GM23248 (cell line): ENCODE data around the gene ETV6. TPM values are rescaled to one million over a fixed set of nuclear protein-coding genes. Genes with fewer than 3 reads are reported as not detected.

ENCODE experiments used
- DNase-seq: peaks from one replicate; pipeline ENCODE4 v3.0.0-alpha.2; 2015
- H2AFZ ChIP-seq: fragments of 200-600 bp; sonication (generic); 2 replicates; pipeline ENCODE4 v1.6.1; 2016; ENCODE audit warnings: antibody characterized with exemption
- H3F3A ChIP-seq: fragments of 200-600 bp; sonication (generic); 2 replicates; pipeline ENCODE4 v1.6.1; 2016; ENCODE audit warnings: mild to moderate bottlenecking, antibody characterized with exemption, mixed run types; ENCODE audit not compliant: insufficient read depth
- H3K27ac ChIP-seq: fragments of 200-600 bp; sonication (generic); 2 replicates; pipeline ENCODE4 v1.5.1; 2016; ENCODE audit warnings: mild to moderate bottlenecking
- H3K27me3 ChIP-seq: fragments of 200-600 bp; sonication (generic); replicated peaks from 2 replicates; pipeline ENCODE4 v1.6.1; 2016; ENCODE audit warnings: mild to moderate bottlenecking; ENCODE audit not compliant: insufficient read depth
- H3K36me3 ChIP-seq: fragments of 200-600 bp; sonication (generic); 2 replicates; pipeline ENCODE4 v1.6.1; 2016; ENCODE audit warnings: low read depth, mild to moderate bottlenecking
- H3K4me1 ChIP-seq: fragments of 200-600 bp; sonication (generic); 2 replicates; pipeline ENCODE4 v1.6.1; 2016; ENCODE audit warnings: mild to moderate bottlenecking; ENCODE audit not compliant: insufficient read depth
- H3K4me2 ChIP-seq: fragments of 200-600 bp; sonication (generic); one replicate; pipeline ENCODE4 v1.6.1; 2016; ENCODE audit warnings: mild to moderate bottlenecking; ENCODE audit not compliant: unreplicated experiment
- H3K4me3 ChIP-seq: fragments of 200-600 bp; sonication (generic); 2 replicates; pipeline ENCODE4 v1.5.1; 2016; ENCODE audit warnings: mild to moderate bottlenecking
- H3K79me2 ChIP-seq: fragments of 200-600 bp; sonication (generic); 2 replicates; pipeline ENCODE4 v1.6.1; 2016; ENCODE audit warnings: mild to moderate bottlenecking; ENCODE audit not compliant: insufficient read depth
- H3K9ac ChIP-seq: fragments of 200-600 bp; sonication (generic); 2 replicates; pipeline ENCODE4 v1.6.1; 2016; ENCODE audit warnings: mild to moderate bottlenecking
- H3K9me2 ChIP-seq: fragments of 200-600 bp; sonication (generic); 2 replicates; pipeline ENCODE4 v1.6.1; 2016; ENCODE audit warnings: mixed run types, mild to moderate bottlenecking, moderate library complexity; ENCODE audit not compliant: insufficient read depth
- H3K9me3 ChIP-seq: fragments of 200-600 bp; sonication (generic); one replicate; pipeline ENCODE4 v1.6.1; 2017; ENCODE audit warnings: low read depth
- H4K20me1 ChIP-seq: fragments of 200-600 bp; sonication (generic); 2 replicates; pipeline ENCODE4 v1.6.0; 2016; ENCODE audit not compliant: insufficient read depth
- EZH2 ChIP-seq: fragments of 200-600 bp; sonication (generic); IDR thresholded peaks from 2 replicates; pipeline ENCODE4 v1.6.1; 2018; ENCODE audit warnings: antibody characterized with exemption, mild to moderate bottlenecking; ENCODE audit not compliant: insufficient read depth, poor library complexity, severe bottlenecking
- EZH2phosphoT487 ChIP-seq: fragments of 200-600 bp; sonication (generic); IDR thresholded peaks from 2 replicates; pipeline ENCODE4 v1.6.1; 2018; ENCODE audit warnings: antibody characterized with exemption, moderate library complexity, mild to moderate bottlenecking, low read depth; ENCODE audit not compliant: insufficient read depth
- WGBS, 2 experiments: methylation state at CpG; one replicate each; pipeline ENCODE4 v1.1.6; 2015 to 2017; ENCODE audit warnings: low lambda C conversion rate in 2 of 2, low coverage in 1 of 2; ENCODE audit errors: missing lambda C conversion rate in 2 of 2; 5-methylcytosine and 5-hydroxymethylcytosine counted together
- in situ Hi-C: fragments of 300-500 bp; cut with MboI; formaldehyde crosslinking; loops from 2 replicates; pipeline ENCODE4 v1.15.0; 2020
- polyA plus RNA-seq: library from polyadenylated mRNA; unstranded; fragments of >200 nt; fragmentation: Nextera tagmentation; extraction: Ambion mirVana; gene quantifications from 2 replicates; pipeline ENCODE4 v1.2.1, GENCODE V29; 2016
- total RNA-seq: library from RNA; depleted of rRNA; stranded (reverse); fragments of >200 nt; shearing (Covaris generic); gene quantifications from 2 replicates; pipeline ENCODE4 v1.2.3, GENCODE V29; 2014

Gene ETV6
- total and polyA plus RNA-seq, 2 experiments from 2014 or later: 2.5 to 10.4 TPM

DNA sequence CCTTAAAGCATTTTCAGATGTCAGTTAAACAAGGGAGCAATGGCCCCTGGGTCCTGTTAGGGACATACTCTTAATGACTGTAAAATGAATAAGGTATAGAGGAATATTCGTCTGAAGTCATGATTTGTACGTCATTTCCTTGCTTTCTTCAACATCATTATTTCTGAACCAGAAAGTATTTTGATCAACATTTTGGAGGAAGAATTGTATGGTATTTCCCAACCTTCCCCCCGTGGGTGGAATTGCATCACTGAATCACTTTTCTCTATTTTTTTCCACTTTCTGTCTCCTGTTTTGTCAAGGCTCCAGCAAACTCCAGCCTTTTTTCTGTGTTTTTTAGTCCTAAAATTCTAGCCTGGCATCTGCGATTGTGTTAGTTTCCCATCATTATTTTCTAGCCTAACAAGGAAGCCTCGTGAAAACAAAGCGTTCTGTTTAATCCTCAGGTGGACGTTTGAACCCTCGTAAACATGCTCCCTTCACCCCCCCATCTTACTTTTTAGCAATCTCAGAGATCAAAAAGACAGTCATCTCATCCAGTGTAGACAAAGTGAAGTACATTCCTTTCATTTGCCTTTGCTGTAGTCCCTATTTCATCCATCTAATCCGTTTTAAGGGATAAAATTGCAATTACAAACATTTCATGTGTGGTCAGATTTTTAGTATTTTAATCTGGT, 62.3 kb downstream of the ETV6 start:
- Histone ChIP-seq H3K36me3 (no peaks in the 10 kb centered on the region), H3K9me2 (no peaks in the 10 kb centered on the region), H3K9ac (peak overlapping the region; percentile 53), H3K9me3 (no peaks in the 10 kb centered on the region), H3K4me1 (peaks cover 17% of the 10 kb centered on the region), H3K4me3 (0 out of 2 replicates have a peak overlapping the region, but pooled peaks have one; percentile 15), H3K79me2 (peaks cover 97% of the 10 kb centered on the region), H3F3A (peaks cover 12% of the 10 kb centered on the region), H3K27me3 (no peaks in the 10 kb centered on the region), H2AFZ (peak overlapping the region; percentile 42; the same call in 1 of the 2 replicates), H4K20me1 (no peaks in the 10 kb centered on the region), H3K27ac (peak overlapping the region; percentile 64), H3K4me2 (peak overlapping the region; percentile 67)
- in situ Hi-C loops: no loop called here
- WGBS, 2 experiments: 43 to 50% methylated on average over 9 of the region's 9 CpGs
- TF ChIP-seq EZH2: no peak
- TF ChIP-seq EZH2phosphoT487: no peak
- peak; percentile 79 for DNase-seq

DNA sequence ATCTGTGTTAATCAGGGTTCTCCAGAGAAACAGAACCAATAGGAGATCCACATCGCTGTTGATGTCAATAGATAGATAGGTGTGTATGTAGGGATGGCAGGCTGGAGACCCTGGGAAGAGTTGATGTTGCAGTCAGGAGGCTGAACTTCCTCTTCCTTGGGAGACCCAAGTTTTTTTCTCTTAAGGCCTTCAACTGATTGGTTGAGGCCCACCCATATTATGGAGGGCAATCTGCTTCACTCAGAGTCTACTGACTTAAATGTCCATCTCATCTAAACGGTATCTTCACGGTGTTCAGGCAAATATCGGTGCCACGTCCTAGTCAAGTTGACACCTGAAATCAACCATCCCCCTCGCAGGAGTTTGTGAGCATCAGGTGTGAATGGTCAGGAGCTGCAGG, 63.0 kb downstream of the ETV6 start:
- Histone ChIP-seq H3K4me2 (peak overlapping the region; percentile 67), H3K27me3 (no peaks in the 10 kb centered on the region), H3K9ac (peak overlapping the region; percentile 53; the same call in 1 of the 2 replicates), H3F3A (peaks cover 14% of the 10 kb centered on the region), H4K20me1 (no peaks in the 10 kb centered on the region), H3K9me3 (no peaks in the 10 kb centered on the region), H3K9me2 (no peaks in the 10 kb centered on the region), H3K4me1 (peaks cover 24% of the 10 kb centered on the region), H3K27ac (peak overlapping the region; percentile 64), H3K79me2 (peaks cover 97% of the 10 kb centered on the region), H2AFZ (no peak overlapping the region), H3K4me3 (no peak overlapping the region), H3K36me3 (no peaks in the 10 kb centered on the region)
- no peak for DNase-seq
- no peak for TF ChIP-seq EZH2
- TF ChIP-seq EZH2phosphoT487: no peak
- 97 to 100% methylated on average over 6 of the region's 6 CpGs for WGBS, 2 experiments
- in situ Hi-C loops: no loop called here

DNA sequence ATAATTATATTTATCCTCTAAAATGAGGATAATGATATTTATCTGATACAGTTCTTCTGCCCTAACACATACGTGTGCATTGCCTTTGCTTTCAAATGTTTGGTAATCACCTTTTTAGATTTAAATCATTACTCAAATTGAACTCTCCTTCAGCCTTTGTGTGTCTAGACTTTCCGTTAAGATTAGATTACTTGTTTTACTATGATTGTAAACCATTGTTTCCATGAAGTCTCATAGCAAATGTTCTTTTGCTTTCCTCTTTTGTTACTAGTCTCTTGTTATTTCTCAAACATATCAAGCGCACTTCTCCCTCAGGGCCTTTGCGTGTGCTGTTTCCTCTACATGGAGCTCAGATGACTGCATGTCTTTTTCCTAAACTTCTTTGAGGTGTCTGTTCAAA, 63.7 kb downstream of the ETV6 start:
- Histone ChIP-seq H3F3A (peaks cover 21% of the 10 kb centered on the region), H3K9me3 (no peaks in the 10 kb centered on the region), H3K4me2 (no peak overlapping the region), H2AFZ (no peak overlapping the region), H3K79me2 (peaks cover 97% of the 10 kb centered on the region), H3K9ac (no peak overlapping the region), H3K9me2 (no peaks in the 10 kb centered on the region), H4K20me1 (no peaks in the 10 kb centered on the region), H3K27ac (no peak overlapping the region), H3K4me1 (peaks cover 31% of the 10 kb centered on the region), H3K27me3 (no peaks in the 10 kb centered on the region), H3K4me3 (no peak overlapping the region), H3K36me3 (no peaks in the 10 kb centered on the region)
- in situ Hi-C loops: no loop called here
- 98% methylated on average over 4 of the region's 4 CpGs for WGBS, 2 experiments
- TF ChIP-seq EZH2: no peak
- no peak for TF ChIP-seq EZH2phosphoT487
- DNase-seq: no peak

DNA sequence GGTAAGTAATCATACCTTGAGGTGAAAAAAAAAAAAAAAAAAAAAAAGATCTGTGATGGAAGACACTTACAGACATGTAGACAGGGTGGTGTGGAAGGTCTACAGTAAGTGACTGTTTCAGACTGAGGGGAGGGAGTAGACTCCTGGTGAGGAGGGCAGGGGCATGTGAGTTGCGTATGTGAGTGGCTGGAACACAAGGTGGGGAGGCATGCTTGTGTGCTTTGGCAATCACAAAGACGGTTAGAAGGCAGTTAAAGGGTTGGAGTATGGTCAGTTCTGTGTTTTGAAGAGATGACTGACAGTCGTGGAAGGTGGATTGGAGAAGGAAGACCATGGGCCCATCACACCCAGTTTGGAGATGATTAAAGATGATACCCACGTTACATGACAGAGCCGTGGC, 65.2 kb downstream of the ETV6 start:
- WGBS, 2 experiments: 84 to 90% methylated on average over 5 of the region's 5 CpGs
- DNase-seq: no peak
- Histone ChIP-seq H3K27me3 (no peaks in the 10 kb centered on the region), H3K9me2 (no peaks in the 10 kb centered on the region), H3K27ac (no peak overlapping the region), H3F3A (peaks cover 33% of the 10 kb centered on the region), H3K4me2 (no peak overlapping the region), H3K4me3 (no peak overlapping the region), H2AFZ (no peak overlapping the region), H3K79me2 (peaks cover 83% of the 10 kb centered on the region), H3K9ac (no peak overlapping the region), H3K36me3 (no peaks in the 10 kb centered on the region), H4K20me1 (no peaks in the 10 kb centered on the region), H3K4me1 (peaks cover 44% of the 10 kb centered on the region), H3K9me3 (no peaks in the 10 kb centered on the region)
- in situ Hi-C loops: no loop called here
- TF ChIP-seq EZH2 (no peak), EZH2phosphoT487 (no peak)
